Measurements from ENCODE around the gene SLC14A1.

DNA sequence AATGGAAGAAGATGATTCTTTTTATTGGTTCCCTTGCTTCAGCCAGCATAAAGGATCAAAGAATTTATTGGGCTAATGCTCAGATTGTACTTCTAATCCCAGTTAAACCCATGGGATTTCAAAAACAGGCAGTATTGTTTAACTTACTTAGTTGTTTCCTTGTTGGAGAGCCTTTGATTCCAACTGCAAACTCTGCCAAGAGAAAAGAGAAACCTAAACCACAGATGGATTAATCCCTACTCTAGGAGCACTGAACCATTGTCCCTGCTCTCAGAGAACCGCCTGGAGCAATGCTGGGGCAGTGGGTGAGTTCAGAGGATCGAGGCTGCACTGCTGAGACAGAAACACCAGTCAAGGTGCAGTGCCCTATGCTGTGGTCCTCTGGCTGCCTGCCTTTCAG lies 56.6 kb downstream of the SLC14A1 start:
- TF ChIP-seq YY1 (IDR thresholded peaks at IDR 0.05; ENCODE audit: insufficient read depth, insufficient read length) (no peak), SUZ12 (IDR thresholded peaks at IDR 0.05; ENCODE audit: extremely low read depth, insufficient read depth, insufficient read length) (no peak)

Data from NT2/D1 (cell line).